H9 (cell line): ENCODE results near the gene RFESD. TPM values are rescaled to one million over a fixed set of nuclear protein-coding genes. Genes with fewer than 3 reads are reported as not detected.

ENCODE experiments used
- DNase-seq: peaks from one replicate; pipeline ENCODE4 v3.0.0-alpha.2; 2017
- H2AFZ ChIP-seq: one replicate; pipeline ENCODE4 v1.6.1; 2013; ENCODE audit warnings: mild to moderate bottlenecking, low read length, control low read depth, moderate library complexity
- H2AK5ac ChIP-seq: 2 replicates; pipeline ENCODE4 v1.6.1; 2013; ENCODE audit warnings: low read length, control low read depth, mixed read lengths; ENCODE audit not compliant: insufficient read length
- H2BK120ac ChIP-seq: one replicate; pipeline ENCODE4 v1.6.1; 2013; ENCODE audit warnings: low read depth, mild to moderate bottlenecking, low read length, control low read depth, inconsistent platforms; ENCODE audit not compliant: poor library complexity, severe bottlenecking
- H2BK12ac ChIP-seq: 2 replicates; pipeline ENCODE4 v1.6.1; 2013; ENCODE audit warnings: low read length, control low read depth, mixed read lengths, low read depth; ENCODE audit not compliant: insufficient read length
- H2BK15ac ChIP-seq: 2 replicates; pipeline ENCODE4 v1.6.1; 2013; ENCODE audit warnings: low read depth, low read length, control low read depth
- H2BK20ac ChIP-seq: one replicate; pipeline ENCODE4 v1.6.1; 2013; ENCODE audit warnings: low read depth, mild to moderate bottlenecking, low read length, control low read depth, inconsistent platforms; ENCODE audit not compliant: poor library complexity, severe bottlenecking
- H2BK5ac ChIP-seq: 2 replicates; pipeline ENCODE4 v1.6.1; 2013; ENCODE audit warnings: low read length, control low read depth, mixed read lengths; ENCODE audit not compliant: insufficient read length
- H3K14ac ChIP-seq: 2 replicates; pipeline ENCODE4 v1.6.1; 2013; ENCODE audit warnings: low read length, control low read depth; ENCODE audit not compliant: insufficient read depth
- H3K18ac ChIP-seq: 2 replicates; pipeline ENCODE4 v1.6.1; 2013; ENCODE audit warnings: low read depth, mild to moderate bottlenecking, mixed read lengths, low read length, control low read depth; ENCODE audit not compliant: insufficient read length
- H3K23ac ChIP-seq: 2 replicates; pipeline ENCODE4 v1.6.1; 2013; ENCODE audit warnings: low read length, control low read depth, mixed read lengths, low read depth; ENCODE audit not compliant: insufficient read length
- H3K23me2 ChIP-seq: 2 replicates; pipeline ENCODE4 v1.6.1; 2013; ENCODE audit warnings: low read depth, mild to moderate bottlenecking, mixed read lengths, low read length, control low read depth; ENCODE audit not compliant: insufficient read length, poor library complexity, severe bottlenecking
- H3K27ac ChIP-seq: 2 replicates; pipeline ENCODE4 v1.5.1; 2013; ENCODE audit warnings: low read length, control low read depth, mixed read lengths, low read depth; ENCODE audit not compliant: insufficient read length
- H3K27me3 ChIP-seq: 2 replicates; pipeline ENCODE4 v1.6.1; 2013; ENCODE audit warnings: low read length, control low read depth, inconsistent platforms; ENCODE audit not compliant: insufficient read depth
- H3K4ac ChIP-seq: 2 replicates; pipeline ENCODE4 v1.6.1; 2013; ENCODE audit warnings: low read depth, mild to moderate bottlenecking, control low read depth, inconsistent platforms, low read length, moderate library complexity
- H3K4me1 ChIP-seq: 2 replicates; pipeline ENCODE4 v1.6.1; 2013; ENCODE audit warnings: low read length, control low read depth, inconsistent platforms; ENCODE audit not compliant: insufficient read depth
- H3K4me2 ChIP-seq: 2 replicates; pipeline ENCODE4 v1.6.1; 2013; ENCODE audit warnings: low read length, control low read depth, mixed read lengths; ENCODE audit not compliant: insufficient read length, insufficient read depth
- H3K56ac ChIP-seq: 2 replicates; pipeline ENCODE4 v1.6.1; 2013; ENCODE audit warnings: low read depth, mild to moderate bottlenecking, mixed read lengths, low read length, control low read depth; ENCODE audit not compliant: insufficient read length
- H3K79me1 ChIP-seq: 2 replicates; pipeline ENCODE4 v1.6.1; 2013; ENCODE audit warnings: low read depth, mild to moderate bottlenecking, moderate library complexity, low read length, control low read depth, inconsistent platforms; ENCODE audit not compliant: insufficient read depth, poor library complexity, severe bottlenecking
- H3K79me2 ChIP-seq: 2 replicates; pipeline ENCODE4 v1.6.1; 2013; ENCODE audit warnings: low read length, control low read depth, inconsistent platforms; ENCODE audit not compliant: insufficient read depth
- H3K9ac ChIP-seq: 2 replicates; pipeline ENCODE4 v1.6.1; 2013; ENCODE audit warnings: low read length, control low read depth, mixed read lengths; ENCODE audit not compliant: insufficient read length; ENCODE audit errors: extremely low read depth
- H3K9me3 ChIP-seq: one replicate; pipeline ENCODE4 v1.6.1; 2013; ENCODE audit warnings: low read depth, low read length, inconsistent platforms; ENCODE audit not compliant: control insufficient read depth
- H3T11ph ChIP-seq: one replicate; pipeline ENCODE4 v1.6.1; 2013; ENCODE audit warnings: mild to moderate bottlenecking, low read length, control low read depth, inconsistent platforms
- H4K20me1 ChIP-seq: one replicate; pipeline ENCODE4 v1.6.1; 2013; ENCODE audit not compliant: control insufficient read depth, insufficient read length, insufficient read depth
- H4K5ac ChIP-seq: 2 replicates; pipeline ENCODE4 v1.6.1; 2013; ENCODE audit warnings: low read depth, mild to moderate bottlenecking, mixed read lengths, low read length, control low read depth; ENCODE audit not compliant: insufficient read length
- H4K8ac ChIP-seq: replicated peaks from 2 replicates; pipeline ENCODE4 v1.6.1; 2013; ENCODE audit warnings: low read length, control low read depth, mixed read lengths, low read depth; ENCODE audit not compliant: insufficient read length
- H4K91ac ChIP-seq: 2 replicates; pipeline ENCODE4 v1.6.1; 2013; ENCODE audit warnings: low read depth, mild to moderate bottlenecking, moderate library complexity, mixed read lengths, low read length, control low read depth; ENCODE audit not compliant: insufficient read length
- H3K27ac Mint-ChIP-seq, 3 experiments: 2 replicates in 2 of 3; 3 replicates in 1 of 3; pipeline ENCODE4 v1.8.0; 2020 to 2021; ENCODE audit warnings: mixed read lengths in 3 of 3, mild to moderate bottlenecking in 1 of 3, moderate library complexity in 1 of 3
- H3K27me3 Mint-ChIP-seq: 2 replicates; pipeline ENCODE4 v1.8.0; 2021; ENCODE audit warnings: low read depth, mild to moderate bottlenecking, moderate library complexity, mixed read lengths
- H3K36me3 Mint-ChIP-seq, 3 experiments: 2 replicates in 2 of 3; 3 replicates in 1 of 3; pipeline ENCODE4 v1.8.0; 2020 to 2021; ENCODE audit warnings: low read depth in 3 of 3, mixed read lengths in 3 of 3; ENCODE audit not compliant: insufficient read depth in 1 of 3
- H3K4me1 Mint-ChIP-seq, 2 experiments: 2 replicates each; pipeline ENCODE4 v1.8.0; 2020; ENCODE audit warnings: mixed read lengths in 2 of 2
- H3K4me3 Mint-ChIP-seq, 2 experiments: 2 replicates in 1 of 2; 3 replicates in 1 of 2; pipeline ENCODE4 v1.8.0; 2020 to 2021; ENCODE audit warnings: mild to moderate bottlenecking in 2 of 2, mixed read lengths in 2 of 2, moderate library complexity in 1 of 2
- H3K9me3 Mint-ChIP-seq, 2 experiments: 2 replicates in 1 of 2; 3 replicates in 1 of 2; pipeline ENCODE4 v1.8.0; 2020; ENCODE audit warnings: mild to moderate bottlenecking in 2 of 2, mixed read lengths in 2 of 2, moderate library complexity in 1 of 2
- CTCF ChIP-seq: fragments of 200-600 bp; sonication (generic); conservative IDR thresholded peaks from 3 replicates; pipeline ENCODE4 v1.8.0; 2021; ENCODE audit warnings: antibody characterized with exemption, mild to moderate bottlenecking
- WGBS: extraction: QIAGEN DNeasy Blood & Tissue Kit; methylation state at CpG from one replicate; pipeline ENCODE4 v1.1.7; 2013; ENCODE audit warnings: missing lambda C conversion rate, low lambda C conversion rate, mixed read lengths; ENCODE audit not compliant: insufficient read length; ENCODE audit errors: extremely low coverage; 5-methylcytosine and 5-hydroxymethylcytosine counted together
- long read RNA-seq: library from polyadenylated mRNA; unstranded; transcript quantifications from one replicate; pipeline ENCODE4 v2.0.0, GENCODE V29; 2020
- total RNA-seq: library from RNA; stranded (reverse); gene quantifications from 2 replicates; pipeline ENCODE4 v1.2.1, GENCODE V29; 2021

RFESD gene
- total RNA-seq, result 1.7 and 2.6 TPM in 2 replicates
- long read RNA-seq, partial matches to known transcripts, result 0 of 3 reads
- long read RNA-seq, other reads (novel, unspliced or antisense), result 0 of 3 reads

- H2BK120ac ChIP-seq, result no peak within 1 kb of the TSS
- peak; percentile 99 for DNase-seq
- Mint-ChIP-seq H3K9me3 (no peaks in the 10 kb centered on the region; a peak in 1 of 5 replicates), H3K4me1 (peaks cover 0 to 4% of the 10 kb centered on the region in 2 experiments; a peak in 1 of 4 replicates), H3K36me3 (no peaks in the 10 kb centered on the region), H3K27me3 (no peaks in the 10 kb centered on the region; the same call in 1 of the 2 replicates), H3K27ac (peak within 1 kb of the TSS in 2 of 3 experiments; percentile 81 to 91; a peak in 3 of 7 replicates), H3K4me3 (peak within 1 kb of the TSS; percentile 71 to 79)
- H3K9ac ChIP-seq, result peak within 1 kb of the TSS; percentile 12
- no peak within 1 kb of the TSS for H3K27ac ChIP-seq
- no peak within 1 kb of the TSS for H3K23ac ChIP-seq
- no peaks in the 10 kb centered on the region for H3K9me3 ChIP-seq
- no peak within 1 kb of the TSS for H3K18ac ChIP-seq
- H3K79me2 ChIP-seq, result no peaks in the 10 kb centered on the region
- H3K4me1 ChIP-seq, result no peaks in the 10 kb centered on the region; the same call in 1 of the 2 replicates
- H4K8ac ChIP-seq, result no peak within 1 kb of the TSS
- TF ChIP-seq CTCF, result peak; percentile 31; the same call in 2 of the 3 replicates
- H3K23me2 ChIP-seq, result peaks cover 4% of the 10 kb centered on the region
- H3K14ac ChIP-seq, result no peak within 1 kb of the TSS
- WGBS, result no CpG with 5 or more reads among the region's 60 CpGs
- no peak within 1 kb of the TSS for H2BK15ac ChIP-seq
- H3K4me2 ChIP-seq, result peak within 1 kb of the TSS; percentile 54
- H4K5ac ChIP-seq, result no peak within 1 kb of the TSS
- H4K91ac ChIP-seq, result no peak within 1 kb of the TSS
- no peak within 1 kb of the TSS for H2BK12ac ChIP-seq
- no peaks in the 10 kb centered on the region for H3K27me3 ChIP-seq
- no peak within 1 kb of the TSS for H2BK20ac ChIP-seq
- H3K4ac ChIP-seq, result no peak within 1 kb of the TSS
- no peaks in the 10 kb centered on the region for H4K20me1 ChIP-seq
- H2AK5ac ChIP-seq, result no peak within 1 kb of the TSS
- H3T11ph ChIP-seq, result no peak within 1 kb of the TSS
- H2BK5ac ChIP-seq, result no peak within 1 kb of the TSS
- H2AFZ ChIP-seq, result no peak within 1 kb of the TSS
- no peaks in the 10 kb centered on the region for H3K79me1 ChIP-seq
- no peak within 1 kb of the TSS for H3K56ac ChIP-seq
Observed at GRCh38 chr5:95646569-95647431, at the start of gene RFESD. Gene RFESD (plus strand): TSS chr5:95646777. CDS start chr5:95652272, 5,495 bp downstream.
